T-helper 22 cell (primary cell): ENCODE results near the gene TARBP2.

Experiments
- DNase-seq: peaks from one replicate; pipeline ENCODE4 v3.0.0-alpha.2; 2020; ENCODE audit warnings: low read depth

Gene TARBP2

GRCh38 chr12:53500776-53501614, at the start of gene TARBP2:
TSS of gene TARBP2 (plus strand) at chr12:53501283. CDS start at chr12:53501409, 126 bp downstream.
- DNase-seq, result peak; percentile 96

- peak; percentile 98 for DNase-seq
These were observed 49.4 kb upstream of the TARBP2 start, which contains the start of gene PCBP2 for GRCh38 chr12:53451661-53452158. TSS of gene PCBP2 (plus strand) at chr12:53452102. CDS start at chr12:53454801, 2,699 bp downstream.

GRCh38 chr12:53452159-53453077, 48.7 kb upstream of the TARBP2 start:
- peak; percentile 68 for DNase-seq

GRCh38 chr12:53453953-53454640, 47.0 kb upstream of the TARBP2 start:
- no peak for DNase-seq

GRCh38 chr12:53454707-53455106, 46.4 kb upstream of the TARBP2 start:
- DNase-seq, result no peak

- DNase-seq, result no peak
These were observed 44.3 kb upstream of the TARBP2 start for GRCh38 chr12:53456654-53457366.

- DNase-seq, result no peak
These were observed 42.0 kb upstream of the TARBP2 start for GRCh38 chr12:53459097-53459496.

GRCh38 chr12:53461059-53461458, 40.0 kb upstream of the TARBP2 start:
- DNase-seq, result no peak

- no peak for DNase-seq
These were observed 39.5 kb upstream of the TARBP2 start for GRCh38 chr12:53461591-53461990.

- no peak for DNase-seq
These were observed 38.1 kb upstream of the TARBP2 start for GRCh38 chr12:53462935-53463334.

- no peak for DNase-seq
These were observed 37.1 kb upstream of the TARBP2 start for GRCh38 chr12:53463802-53464560.

- DNase-seq, result no peak
These were observed 36.2 kb upstream of the TARBP2 start for GRCh38 chr12:53464685-53465418.

GRCh38 chr12:53465679-53466078, 35.4 kb upstream of the TARBP2 start:
- DNase-seq, result no peak

- DNase-seq, result no peak
These were observed 34.4 kb upstream of the TARBP2 start for GRCh38 chr12:53466640-53467039.

- DNase-seq, result no peak
These were observed 34.0 kb upstream of the TARBP2 start for GRCh38 chr12:53467082-53467481.

- DNase-seq, result no peak
These were observed 33.2 kb upstream of the TARBP2 start for GRCh38 chr12:53467880-53468279.

- DNase-seq, result no peak
These were observed 32.8 kb upstream of the TARBP2 start for GRCh38 chr12:53468282-53468681.

- DNase-seq, result no peak
These were observed 29.0 kb upstream of the TARBP2 start for GRCh38 chr12:53472056-53472582.

- DNase-seq, result no peak
These were observed 27.0 kb upstream of the TARBP2 start for GRCh38 chr12:53474077-53474476.

GRCh38 chr12:53474819-53475218, 26.3 kb upstream of the TARBP2 start:
- DNase-seq, result no peak
